Lower leg skin (tissue), 3 donors: ENCODE measurements around the gene RAPGEF1.

Experiments used
- CTCF ChIP-seq, 3 donors: fragments of 450-650 bp; IDR thresholded peaks; one replicate each; pipeline ENCODE4 v1.5.1; 2016; ENCODE audit warnings: antibody characterized with exemption in 3 of 3, mild to moderate bottlenecking in 3 of 3, moderate library complexity in 2 of 3
- POLR2A ChIP-seq, 2 donors: fragments of 450-650 bp; IDR thresholded peaks; one replicate each; pipeline ENCODE4 v1.6.1; 2016 to 2017; ENCODE audit warnings: antibody characterized with exemption in 2 of 2, mild to moderate bottlenecking in 1 of 2, moderate library complexity in 1 of 2

DNA sequence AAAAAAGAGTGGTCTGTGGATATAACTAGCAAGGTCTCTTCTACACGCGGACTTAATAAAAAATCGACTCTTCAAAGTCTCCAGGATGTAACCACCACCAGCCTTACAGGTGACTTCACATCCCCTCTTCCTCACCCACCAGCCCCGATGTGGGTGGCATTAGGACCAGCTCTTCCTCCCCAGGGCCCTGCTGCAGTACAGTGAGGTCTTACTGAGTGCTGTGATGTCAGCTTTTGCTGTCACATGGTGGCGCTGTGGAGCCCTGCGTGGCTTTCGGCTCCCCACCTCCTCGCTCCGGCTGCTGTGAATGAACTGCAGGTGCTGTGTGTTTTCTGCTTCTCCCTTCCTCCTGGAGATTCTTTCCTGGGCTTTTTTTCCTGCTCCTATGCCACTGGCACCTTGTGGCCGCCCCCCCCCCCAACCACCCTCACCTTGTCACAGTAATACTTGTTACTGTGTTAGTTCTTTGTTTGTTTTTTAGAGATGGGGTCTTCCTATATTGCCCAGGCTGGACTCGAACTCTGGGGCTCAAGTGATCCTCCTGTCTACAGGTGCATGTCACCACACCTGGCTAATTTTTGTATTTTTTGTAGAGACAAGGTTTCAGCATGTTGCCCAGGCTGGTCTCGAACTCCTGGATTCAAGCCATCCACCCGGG lies 15.8 kb upstream of the RAPGEF1 start:
- TF ChIP-seq CTCF (IDR thresholded peaks at IDR 0.05) = no peak
- TF ChIP-seq POLR2A (IDR thresholded peaks at IDR 0.05) = no peak
